ENCODE data around the gene GJD3.

- TF ChIP-seq, protein P1, sequence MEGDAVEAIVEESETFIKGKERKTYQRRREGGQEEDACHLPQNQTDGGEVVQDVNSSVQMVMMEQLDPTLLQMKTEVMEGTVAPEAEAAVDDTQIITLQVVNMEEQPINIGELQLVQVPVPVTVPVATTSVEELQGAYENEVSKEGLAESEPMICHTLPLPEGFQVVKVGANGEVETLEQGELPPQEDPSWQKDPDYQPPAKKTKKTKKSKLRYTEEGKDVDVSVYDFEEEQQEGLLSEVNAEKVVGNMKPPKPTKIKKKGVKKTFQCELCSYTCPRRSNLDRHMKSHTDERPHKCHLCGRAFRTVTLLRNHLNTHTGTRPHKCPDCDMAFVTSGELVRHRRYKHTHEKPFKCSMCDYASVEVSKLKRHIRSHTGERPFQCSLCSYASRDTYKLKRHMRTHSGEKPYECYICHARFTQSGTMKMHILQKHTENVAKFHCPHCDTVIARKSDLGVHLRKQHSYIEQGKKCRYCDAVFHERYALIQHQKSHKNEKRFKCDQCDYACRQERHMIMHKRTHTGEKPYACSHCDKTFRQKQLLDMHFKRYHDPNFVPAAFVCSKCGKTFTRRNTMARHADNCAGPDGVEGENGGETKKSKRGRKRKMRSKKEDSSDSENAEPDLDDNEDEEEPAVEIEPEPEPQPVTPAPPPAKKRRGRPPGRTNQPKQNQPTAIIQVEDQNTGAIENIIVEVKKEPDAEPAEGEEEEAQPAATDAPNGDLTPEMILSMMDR (IDR thresholded peaks at IDR 0.05) = no peak
- no peak for TF ChIP-seq POLR2A (IDR thresholded peaks at IDR 0.05)
These were observed 16.4 kb downstream of the GJD3 start for GRCh38 chr17:40348136-40348504.

All from uterus (tissue), 2 donors.